GM10266 (cell line): ENCODE measurements around the gene SMC4.

Source experiments
- DNase-seq: peaks from one replicate; pipeline ENCODE4 v3.0.0; 2012; ENCODE audit errors: extremely low spot score
- TF ChIP-seq, protein P1 (sequence below): IDR thresholded peaks from 2 replicates; pipeline ENCODE4 v1.5.1; 2012; ENCODE audit warnings: mild to moderate bottlenecking, low read depth; ENCODE audit not compliant: control insufficient read depth, insufficient read depth; ENCODE audit errors: missing control alignments

SMC4 gene

GRCh38 chr3:160403796-160404470 lies 4.5 kb downstream of the SMC4 start:
- no peak for DNase-seq
- TF ChIP-seq, protein P1, sequence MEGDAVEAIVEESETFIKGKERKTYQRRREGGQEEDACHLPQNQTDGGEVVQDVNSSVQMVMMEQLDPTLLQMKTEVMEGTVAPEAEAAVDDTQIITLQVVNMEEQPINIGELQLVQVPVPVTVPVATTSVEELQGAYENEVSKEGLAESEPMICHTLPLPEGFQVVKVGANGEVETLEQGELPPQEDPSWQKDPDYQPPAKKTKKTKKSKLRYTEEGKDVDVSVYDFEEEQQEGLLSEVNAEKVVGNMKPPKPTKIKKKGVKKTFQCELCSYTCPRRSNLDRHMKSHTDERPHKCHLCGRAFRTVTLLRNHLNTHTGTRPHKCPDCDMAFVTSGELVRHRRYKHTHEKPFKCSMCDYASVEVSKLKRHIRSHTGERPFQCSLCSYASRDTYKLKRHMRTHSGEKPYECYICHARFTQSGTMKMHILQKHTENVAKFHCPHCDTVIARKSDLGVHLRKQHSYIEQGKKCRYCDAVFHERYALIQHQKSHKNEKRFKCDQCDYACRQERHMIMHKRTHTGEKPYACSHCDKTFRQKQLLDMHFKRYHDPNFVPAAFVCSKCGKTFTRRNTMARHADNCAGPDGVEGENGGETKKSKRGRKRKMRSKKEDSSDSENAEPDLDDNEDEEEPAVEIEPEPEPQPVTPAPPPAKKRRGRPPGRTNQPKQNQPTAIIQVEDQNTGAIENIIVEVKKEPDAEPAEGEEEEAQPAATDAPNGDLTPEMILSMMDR: no peak

DNA sequence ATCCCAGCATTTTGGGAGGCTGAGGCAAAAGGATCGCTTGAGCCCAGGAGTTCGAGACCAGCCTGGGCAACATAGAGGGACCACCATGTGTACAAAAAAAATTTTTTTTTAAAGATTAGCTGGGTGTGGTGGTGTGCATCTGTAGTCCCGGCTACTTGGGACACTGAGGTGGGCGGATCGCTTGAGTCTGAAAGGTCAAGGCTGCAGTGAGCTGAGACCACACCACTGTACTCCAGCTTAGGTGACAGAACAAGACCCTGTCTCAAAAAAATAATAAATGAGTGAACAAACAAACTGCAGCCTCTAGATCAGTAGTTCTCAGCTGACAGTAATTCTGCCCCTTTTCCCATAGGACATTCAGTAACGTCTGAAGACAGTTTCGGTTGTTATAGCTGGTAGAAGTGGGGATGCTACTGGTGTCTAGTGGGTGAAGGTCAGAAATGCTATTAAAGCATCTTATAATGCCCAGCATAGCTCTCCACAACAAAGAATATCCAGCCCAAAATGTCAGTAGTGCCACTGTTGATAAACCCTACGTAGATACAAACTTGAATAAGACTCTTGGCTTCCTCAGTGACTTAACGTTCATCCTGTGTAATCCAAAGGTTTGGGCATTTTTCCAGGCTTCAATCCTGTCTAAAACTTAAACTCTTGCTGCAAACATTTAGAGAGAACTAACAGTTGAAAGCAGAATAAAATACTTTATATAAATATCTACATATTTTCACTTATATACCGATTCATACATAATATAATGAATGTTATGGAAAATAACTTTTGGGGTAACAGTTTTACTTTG lies 10.6 kb downstream of the SMC4 start:
- TF ChIP-seq, protein P1: no peak

DNA sequence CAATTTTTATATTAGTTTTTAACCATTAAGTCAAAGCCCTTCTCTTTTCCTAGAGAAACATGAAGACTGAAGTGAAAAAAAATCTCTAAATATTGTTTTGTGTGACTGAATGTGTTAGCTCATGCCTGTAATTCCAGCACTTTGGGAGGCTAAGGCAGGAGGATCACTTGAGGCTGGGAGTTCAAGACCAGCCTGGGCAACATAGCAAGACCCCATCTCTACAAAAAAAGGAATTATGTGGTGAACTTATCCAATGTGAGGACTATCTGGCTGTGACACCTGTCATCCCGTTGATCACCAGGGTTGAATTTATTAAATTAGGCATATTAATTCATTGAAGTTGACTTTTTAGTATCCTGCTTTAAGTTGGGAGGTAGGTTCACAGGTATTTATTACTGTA lies 13.0 kb downstream of the SMC4 start:
- DNase-seq: no peak
- TF ChIP-seq, protein P1: no peak

More for the DNA sequence above, 10.6 kb downstream of the SMC4 start:
- DNase-seq: no peak

DNA sequence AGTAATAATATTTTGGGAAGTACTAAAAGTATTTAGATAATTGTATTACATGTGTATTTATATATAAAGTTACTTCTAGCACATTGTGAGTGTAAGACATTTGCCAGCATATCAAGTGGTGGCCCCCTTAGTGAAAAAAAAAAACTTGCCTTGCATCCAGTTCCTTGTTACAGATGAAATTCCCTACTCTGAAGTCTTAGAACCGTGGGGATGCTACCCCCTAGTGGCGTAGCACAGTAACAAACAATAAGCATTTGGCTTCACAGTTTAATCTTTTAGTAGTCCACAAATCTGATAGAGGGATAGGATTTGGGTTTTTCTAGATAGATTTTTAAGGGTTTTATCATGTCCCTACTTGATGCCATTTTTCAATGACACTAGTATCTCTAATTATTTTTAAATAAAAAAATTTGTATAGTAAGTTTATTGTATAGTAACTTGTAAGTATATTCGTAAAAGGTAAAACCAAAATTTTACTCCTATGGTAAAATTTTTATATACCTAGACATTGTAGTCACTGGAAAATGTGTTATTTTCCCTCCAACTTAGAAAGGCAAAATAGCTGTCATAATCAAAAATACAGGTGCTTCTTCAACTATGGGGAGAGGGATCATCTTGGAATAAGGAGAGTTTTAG lies 14.3 kb downstream of the SMC4 start:
- peak; percentile 51 for DNase-seq
- TF ChIP-seq, protein P1: peak; percentile 77

GRCh38 chr3:160417311-160417710 lies 17.9 kb downstream of the SMC4 start:
- TF ChIP-seq, protein P1: no peak

GRCh38 chr3:160427832-160428424 lies 28.5 kb downstream of the SMC4 start:
- no peak for DNase-seq
- TF ChIP-seq, protein P1: no peak

More at GRCh38 chr3:160417311-160417710, 17.9 kb downstream of the SMC4 start:
- DNase-seq: no peak
